Brain microvascular endothelial cell (primary cell): ENCODE measurements around the gene ASIC1.
"Not testable (repeated sequence)": the region's sequence is repeated elsewhere in the genome, so short reads cannot be mapped to it uniquely, and the experiment has no call there.

ENCODE experiments used
- DNase-seq: peaks from one replicate; pipeline ENCODE4 v3.0.0-alpha.2; 2020
- H3K27ac ChIP-seq: fragments of 250-450 bp; sonication (Bioruptor Pico); 2 replicates; pipeline ENCODE4 v1.5.1; 2020; ENCODE audit warnings: mild to moderate bottlenecking, moderate library complexity
- H3K27me3 ChIP-seq: fragments of 250-450 bp; sonication (Bioruptor Pico); replicated peaks from 2 replicates; pipeline ENCODE4 v1.5.1; 2020; ENCODE audit warnings: mild to moderate bottlenecking
- H3K36me3 ChIP-seq: fragments of 250-450 bp; sonication (Bioruptor Pico); replicated peaks from 2 replicates; pipeline ENCODE4 v1.5.1; 2020; ENCODE audit warnings: mild to moderate bottlenecking
- H3K4me3 ChIP-seq: 2 replicates; pipeline ENCODE4 v1.5.1; 2011; ENCODE audit warnings: low read depth, mild to moderate bottlenecking, control low read depth, low read length, moderate library complexity
- CTCF ChIP-seq: IDR thresholded peaks from 2 replicates; pipeline ENCODE4 v1.5.1; 2011; ENCODE audit warnings: low read depth, mild to moderate bottlenecking, moderate library complexity, low read length, control low read depth, inconsistent platforms; ENCODE audit errors: missing control alignments
- in situ Hi-C: cut with HindIII; loops from 2 replicates; pipeline ENCODE4 v1.10.0; 2017; ENCODE audit warnings: low sequenced_read_pairs, low pct_ligation_motif_present

The ASIC1 gene

GRCh38 chr12:50024805-50025186, 32.6 kb upstream of the ASIC1 start:
- in situ Hi-C loops: no loop called here
- DNase-seq: no peak
- H3K27ac ChIP-seq: no peak overlapping the region

GRCh38 chr12:50025187-50026059, 32.0 kb upstream of the ASIC1 start, which contains the start of gene RACGAP1:
Gene RACGAP1, minus strand, starts transcription at chr12:50025494. Its CDS starts 8,779 bp downstream, at chr12:50016715.
- Histone ChIP-seq H3K4me3 (peak within 1 kb of the TSS; percentile 94), H3K27ac (no peak within 1 kb of the TSS), H3K27me3 (no peaks in the 10 kb centered on the region), H3K36me3 (no peaks in the 10 kb centered on the region)
- in situ Hi-C loops: no loop called here
- DNase-seq: peak; percentile 95
- no peak for TF ChIP-seq CTCF

More at GRCh38 chr12:50024805-50025186, 32.6 kb upstream of the ASIC1 start:
- H3K4me3 ChIP-seq: peak overlapping the region; percentile 94
- TF ChIP-seq CTCF: no peak
- no peaks in the 10 kb centered on the region for H3K27me3 ChIP-seq
- no peaks in the 10 kb centered on the region for H3K36me3 ChIP-seq

GRCh38 chr12:50026691-50027090, 30.7 kb upstream of the ASIC1 start:
- no peaks in the 10 kb centered on the region for H3K36me3 ChIP-seq
- no peaks in the 10 kb centered on the region for H3K27me3 ChIP-seq
- in situ Hi-C loops: no loop called here
- H3K27ac ChIP-seq: no peak overlapping the region
- TF ChIP-seq CTCF: no peak
- no peak overlapping the region for H3K4me3 ChIP-seq
- DNase-seq: no peak

- in situ Hi-C loops: not testable (repeated sequence)
Measured at GRCh38 chr12:50030449-50030848, 26.9 kb upstream of the ASIC1 start.

GRCh38 chr12:50032515-50032853, 24.9 kb upstream of the ASIC1 start:
- no peaks in the 10 kb centered on the region for H3K27me3 ChIP-seq
- no peaks in the 10 kb centered on the region for H3K36me3 ChIP-seq
- H3K4me3 ChIP-seq: peak overlapping the region; percentile 35
- no peak for DNase-seq
- no peak for TF ChIP-seq CTCF
- in situ Hi-C loops: no loop called here
- H3K27ac ChIP-seq: no peak overlapping the region

More at GRCh38 chr12:50030449-50030848, 26.9 kb upstream of the ASIC1 start:
- H3K27me3 ChIP-seq, H3K27ac ChIP-seq, DNase-seq, H3K36me3 ChIP-seq, H3K4me3 ChIP-seq: not testable (repeated sequence)

- H3K36me3 ChIP-seq: no peaks in the 10 kb centered on the region
- in situ Hi-C loops: no loop called here
- DNase-seq: no peak
- no peak overlapping the region for H3K27ac ChIP-seq
- no peaks in the 10 kb centered on the region for H3K27me3 ChIP-seq
- H3K4me3 ChIP-seq: peak overlapping the region; percentile 35
- no peak for TF ChIP-seq CTCF
Measured at GRCh38 chr12:50032854-50033581, 24.4 kb upstream of the ASIC1 start.
